NCI-H2029 (cell line): Measurements from ENCODE around the gene MIF4GD.
A peak's percentile ranks its signal among the peaks of the same experiment; 100 is the strongest.
"Not testable (repeated sequence)": the region's sequence is repeated elsewhere in the genome, so short reads cannot be mapped to it uniquely, and the experiment has no call there.

ENCODE experiments used
- DNase-seq: peaks from one replicate; lab custom pipeline; 2025; lab: John Stamatoyannopoulos, UW

Gene MIF4GD

DNA sequence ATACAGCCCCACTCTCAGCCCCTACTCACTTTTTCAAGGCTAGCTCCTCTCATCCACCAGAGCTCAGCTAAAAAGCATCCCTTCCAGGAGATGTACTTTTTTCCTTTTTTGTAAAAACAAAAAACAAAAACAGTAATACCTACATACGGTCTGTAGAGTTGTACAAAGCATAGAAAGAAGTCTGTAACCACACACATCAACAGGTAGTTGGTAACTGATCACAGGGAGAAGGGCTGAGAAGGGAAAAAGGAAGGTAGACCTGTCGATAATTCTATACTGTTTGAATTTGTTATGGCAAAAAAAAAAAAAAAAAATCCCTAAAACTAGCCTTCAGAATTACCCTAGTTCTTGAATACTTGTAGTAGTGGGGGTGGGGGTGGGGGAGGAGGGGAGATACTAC is 17.3 kb upstream of the MIF4GD start:
- no peak for DNase-seq

DNA sequence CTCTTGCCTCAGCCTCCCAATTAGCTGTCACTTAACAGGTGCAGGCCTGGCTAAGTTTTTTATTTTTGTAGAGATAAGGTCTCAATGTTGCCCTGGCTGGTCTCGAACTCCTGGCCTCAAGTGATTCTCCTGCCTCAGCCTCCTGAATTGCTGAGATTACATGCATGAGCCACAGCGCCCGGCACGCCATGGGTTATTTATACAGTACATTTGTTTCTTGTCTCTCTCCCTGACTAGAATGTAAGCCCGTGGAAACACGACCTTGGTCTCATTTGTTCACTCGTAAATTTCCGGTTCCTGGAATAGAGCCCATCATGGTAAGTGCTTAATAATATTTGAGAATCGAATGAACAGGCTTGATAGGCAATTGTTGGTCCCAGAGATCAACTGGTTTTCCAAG is 16.2 kb upstream of the MIF4GD start:
- DNase-seq, result no peak

DNA sequence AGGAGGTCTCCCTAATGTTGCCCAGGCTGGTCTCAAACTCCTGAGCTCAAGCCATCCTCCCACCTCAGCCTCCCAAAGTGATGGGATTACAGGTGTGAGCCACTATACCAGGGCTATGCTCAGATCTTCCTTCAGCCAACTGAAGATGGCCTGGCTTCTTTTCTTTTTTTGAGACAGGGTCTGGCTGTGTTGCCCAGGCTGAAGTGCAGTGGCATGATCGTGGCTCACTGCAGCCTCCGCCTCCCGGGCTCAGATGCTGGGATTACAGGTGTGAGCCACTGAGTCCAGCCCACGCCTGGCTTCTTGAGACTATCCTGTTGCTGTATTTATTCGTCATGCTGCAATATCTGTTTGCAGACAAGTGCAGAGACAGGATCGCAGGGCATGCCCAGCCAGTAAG is 14.1 kb upstream of the MIF4GD start:
- no peak for DNase-seq

DNA sequence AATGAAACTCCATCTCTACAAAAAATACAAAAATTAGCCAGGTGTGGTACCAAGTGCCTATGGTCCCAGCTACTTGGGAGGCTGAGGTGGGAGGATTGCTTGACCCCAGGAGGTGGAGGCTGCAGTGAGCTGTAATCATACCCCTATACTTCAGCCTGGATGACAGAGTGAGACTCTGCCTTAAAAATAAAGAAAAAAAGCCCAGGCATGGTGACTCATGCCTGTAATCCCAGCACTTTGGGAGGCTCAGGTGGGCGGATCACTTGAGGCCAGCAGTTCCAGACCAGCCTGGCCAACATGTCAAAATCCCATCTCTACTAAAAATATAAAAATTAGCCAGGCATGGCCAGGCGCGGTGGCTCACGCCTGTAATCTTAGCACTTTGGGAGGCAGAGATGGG is 9.2 kb upstream of the MIF4GD start:
- DNase-seq, result not testable (repeated sequence)

DNA sequence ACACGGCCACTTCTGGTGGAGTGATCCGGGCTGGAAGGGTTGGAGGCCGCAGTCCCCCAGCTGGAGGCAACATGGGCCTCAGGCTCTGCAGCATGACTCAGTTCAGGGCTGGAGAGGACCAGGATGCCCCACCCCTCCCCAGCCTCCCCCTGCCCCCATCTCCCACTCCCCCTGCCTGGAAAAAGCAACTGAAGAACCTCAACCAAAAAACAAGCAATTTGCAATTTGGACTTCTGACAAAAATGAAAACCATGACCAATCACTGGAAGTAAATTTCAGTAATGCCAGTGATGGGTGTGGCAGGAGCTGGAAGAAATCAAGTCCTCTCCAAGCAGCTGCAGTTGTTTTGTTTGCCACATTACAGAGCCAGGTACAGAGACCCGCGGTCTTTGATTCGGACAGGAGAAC is 6.6 kb upstream of the MIF4GD start:
- no peak for DNase-seq

DNA sequence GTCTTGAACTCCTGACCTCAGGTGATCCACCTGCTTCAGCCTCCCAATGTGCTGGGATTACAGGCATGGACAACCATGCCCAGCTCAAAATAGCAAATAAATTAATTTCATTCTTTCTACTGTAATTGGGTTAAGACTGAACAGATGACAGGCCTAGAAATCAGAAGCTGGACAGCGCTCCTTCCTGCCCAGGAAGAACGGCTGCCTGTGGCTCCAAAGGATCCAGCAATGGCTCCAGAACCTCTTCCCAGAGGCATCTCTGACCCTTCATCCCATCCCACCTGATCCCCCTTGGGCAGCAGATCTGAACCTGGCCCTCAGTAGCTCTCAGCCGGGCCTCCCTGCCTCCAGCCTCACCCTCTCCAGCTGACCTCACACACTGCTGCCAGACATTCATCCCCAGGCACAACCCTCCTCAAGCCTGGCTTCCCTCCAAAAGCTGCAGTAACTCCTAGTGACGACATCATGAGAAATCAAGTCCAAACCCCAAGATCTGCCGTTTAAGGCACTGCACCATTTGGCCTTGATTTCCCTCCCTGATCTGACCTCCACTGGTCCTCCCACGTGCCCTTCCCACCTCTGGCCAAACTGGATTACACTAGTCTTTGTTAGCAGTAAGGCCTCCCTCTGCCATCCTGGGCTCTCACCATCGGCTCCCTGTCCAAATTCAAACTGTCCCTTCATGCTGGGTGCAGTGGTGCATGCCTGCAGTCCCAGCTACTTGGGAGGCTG is 3.1 kb upstream of the MIF4GD start:
- DNase-seq, result no peak

DNA sequence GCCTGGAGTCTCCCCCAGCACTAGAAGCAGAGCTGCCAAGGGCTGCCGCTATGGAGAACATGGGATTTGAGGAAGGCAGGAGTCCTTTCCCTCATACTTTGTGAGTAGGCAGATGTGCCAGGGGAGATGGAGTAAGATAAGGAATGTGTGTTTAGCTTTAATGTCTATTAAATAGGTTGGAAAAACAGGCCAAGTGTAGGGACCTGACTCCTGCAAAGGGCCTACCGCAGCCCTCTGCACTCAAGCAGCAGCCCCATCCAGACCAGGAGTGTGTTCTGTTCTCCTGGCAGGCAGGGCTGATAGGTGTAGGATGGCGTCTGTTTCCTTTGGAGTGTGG is 1.8 kb upstream of the MIF4GD start:
- no peak for DNase-seq

DNA sequence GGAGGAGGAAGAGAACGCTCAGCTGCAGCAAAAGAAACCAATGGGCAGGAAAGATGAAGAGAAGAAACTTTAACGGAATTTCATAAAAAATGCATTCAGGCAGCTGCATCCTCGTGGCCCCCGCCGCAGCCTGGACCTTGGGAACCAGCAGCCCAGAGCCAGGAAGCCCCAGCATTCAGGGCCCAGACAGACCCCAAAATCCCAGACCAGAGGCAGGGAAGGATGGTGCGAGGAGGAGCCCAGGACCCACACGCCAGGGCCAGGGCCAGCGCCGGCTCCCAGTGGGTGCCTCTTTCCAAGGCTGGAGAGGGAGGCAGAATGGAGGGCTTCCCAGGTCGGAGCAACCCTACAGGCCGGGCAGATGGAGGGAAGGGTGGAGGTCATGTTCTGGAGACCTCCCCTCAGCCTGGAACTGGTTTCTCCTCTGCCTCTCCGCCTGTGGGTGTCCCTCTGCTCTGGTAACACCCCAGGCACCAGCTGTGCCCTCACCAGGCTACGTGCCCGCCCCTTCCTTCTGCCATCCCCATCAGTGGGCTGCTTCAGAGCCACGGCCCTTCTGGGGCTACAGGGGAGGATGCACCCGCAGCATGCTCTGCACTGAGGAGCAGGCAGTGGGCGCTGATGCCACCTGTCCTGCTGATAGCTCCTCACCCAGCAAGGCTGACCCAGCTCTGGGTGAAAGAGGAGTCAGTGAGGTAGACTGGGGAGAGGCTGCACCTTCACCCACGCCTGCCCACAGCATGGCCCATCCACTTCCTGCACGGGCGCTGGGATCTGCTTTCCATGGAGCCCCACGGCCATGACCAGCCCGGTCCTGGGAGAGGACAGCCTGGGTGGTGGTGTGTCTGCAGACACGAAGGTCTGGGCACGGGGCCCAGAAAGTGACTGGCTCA is 1.2 kb upstream of the MIF4GD start:
- DNase-seq, result no peak

DNA sequence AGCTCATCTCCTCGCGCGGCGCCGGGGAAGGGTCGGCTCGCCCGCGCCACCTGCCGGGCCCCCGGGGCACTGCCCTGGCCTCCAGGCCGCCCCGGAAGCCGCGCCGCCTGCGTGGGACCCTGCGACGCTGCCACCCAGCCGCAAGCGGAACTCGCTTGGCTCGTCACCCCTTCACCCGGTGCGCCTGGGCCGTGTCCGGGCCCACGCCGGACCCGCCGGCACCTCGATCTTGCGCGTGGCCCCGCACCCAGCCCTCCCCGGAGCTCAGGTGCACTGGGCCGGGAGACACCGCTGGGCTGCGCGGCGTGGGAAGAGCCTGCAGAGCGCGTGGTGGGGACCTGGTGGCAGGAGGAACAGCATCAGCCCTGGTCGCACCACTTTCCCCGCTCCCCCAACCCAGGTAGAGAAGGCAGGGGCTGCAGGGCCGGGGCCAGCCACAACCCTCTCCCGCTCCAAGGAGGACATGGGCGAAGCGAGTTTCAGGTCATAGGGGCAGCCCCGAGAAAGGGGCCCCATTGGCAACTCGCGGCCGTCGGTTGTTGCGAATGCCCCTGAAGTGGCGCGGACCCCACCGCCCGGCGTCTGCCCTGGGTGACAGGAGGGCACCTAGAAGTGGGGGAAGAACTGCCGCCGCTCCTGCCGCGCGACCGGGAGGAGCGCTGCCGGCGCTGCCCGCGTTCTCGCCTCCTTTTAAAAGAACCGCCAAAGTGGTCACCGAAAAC is 363 bp upstream of the MIF4GD start:
- peak; percentile 13 for DNase-seq

DNA sequence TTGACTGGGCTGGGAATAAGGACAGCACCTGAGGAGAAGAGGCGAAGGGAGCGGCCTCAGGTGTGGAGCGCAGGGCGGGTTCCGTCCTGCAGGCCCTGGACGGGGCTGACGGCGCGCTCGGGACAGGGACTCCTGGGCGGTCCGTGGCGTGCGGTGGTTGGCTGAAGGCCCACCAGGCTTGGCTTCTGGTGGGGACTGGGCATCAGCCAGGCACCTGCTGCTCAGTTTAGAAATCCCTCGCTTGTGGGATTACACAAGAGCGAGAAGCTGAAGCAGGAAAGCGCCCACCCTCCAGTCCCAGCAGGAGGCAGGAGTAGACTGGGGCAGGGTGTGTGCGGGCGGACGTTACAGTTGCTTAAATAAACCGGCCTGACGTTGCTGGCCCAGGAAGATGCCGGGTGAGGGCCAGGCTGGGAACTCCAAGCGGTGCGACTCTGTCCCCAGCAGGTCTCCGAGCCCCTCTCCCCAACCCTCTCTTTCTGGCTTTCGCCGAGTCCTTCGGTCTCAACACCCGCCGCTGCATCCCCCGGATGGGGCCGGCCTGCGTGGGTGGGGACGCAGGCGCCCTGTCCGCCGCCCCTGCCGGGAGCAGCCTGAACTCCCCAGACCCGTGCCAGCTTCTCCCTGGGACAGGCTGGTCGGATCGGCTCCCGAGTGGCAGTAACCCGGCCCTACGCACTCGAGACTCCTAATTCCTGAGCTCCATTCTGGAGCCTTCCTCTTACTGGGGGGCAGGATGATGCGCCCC is 639 bp downstream of the MIF4GD start:
- peak; percentile 29 for DNase-seq

DNA sequence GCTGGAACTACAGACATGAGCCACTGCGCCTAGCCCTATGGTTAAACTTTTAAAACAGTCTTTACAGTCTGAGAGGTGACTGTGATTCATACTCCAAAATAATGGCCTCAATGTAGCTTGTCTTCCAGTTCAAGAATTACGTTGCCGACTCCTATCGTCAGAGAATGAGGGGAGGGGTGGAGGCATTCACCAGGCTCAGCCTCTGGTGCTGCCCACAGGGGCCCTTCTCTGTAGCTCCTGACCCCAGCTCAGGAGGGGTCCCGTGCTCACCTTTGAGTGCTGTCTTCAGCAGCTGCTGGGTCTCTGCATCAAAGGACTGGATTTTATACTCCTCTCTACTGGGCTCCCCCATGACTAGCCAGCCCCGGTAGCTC is 1.2 kb downstream of the MIF4GD start:
- no peak for DNase-seq

DNA sequence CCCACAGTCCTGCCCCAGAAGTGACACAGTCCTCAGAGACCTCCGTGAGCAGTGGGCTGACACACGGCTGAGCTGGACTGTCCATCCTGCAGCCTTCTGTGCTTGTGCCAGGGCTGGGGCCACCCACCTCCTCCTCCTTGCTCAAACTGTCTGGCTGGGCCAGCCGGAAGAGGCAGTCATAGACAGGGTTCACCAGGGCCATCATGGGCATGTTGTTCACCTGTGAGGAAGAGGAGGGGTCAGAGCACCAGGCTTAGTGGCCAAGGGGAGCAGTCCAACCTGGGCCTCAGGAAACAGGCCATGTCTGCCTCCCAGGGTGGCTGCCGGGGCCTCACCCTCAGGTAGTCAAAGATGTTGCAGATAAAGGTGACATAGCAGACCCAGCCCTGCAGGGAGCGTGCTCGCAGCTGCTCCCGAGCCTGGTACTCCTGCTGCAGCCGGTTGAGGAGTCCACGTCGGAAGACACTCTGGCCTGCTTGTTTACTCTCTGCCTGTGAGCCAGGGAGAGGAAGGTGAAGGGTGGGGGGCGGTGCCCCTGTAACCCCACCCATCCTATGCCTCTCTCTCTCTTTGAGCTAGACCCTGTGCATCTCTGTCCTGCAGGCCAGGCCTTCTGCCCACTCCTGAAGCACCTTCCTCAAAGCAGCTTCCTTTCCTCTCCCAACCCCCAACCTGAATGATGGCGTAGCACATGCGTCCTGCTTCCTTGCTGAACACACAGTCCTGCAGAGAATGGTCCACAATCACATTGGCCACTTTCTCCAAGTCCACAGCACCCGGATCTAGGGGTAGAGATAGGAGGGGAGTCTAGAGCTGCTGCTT is 3.4 kb downstream of the MIF4GD start:
- DNase-seq, result peak; percentile 66

DNA sequence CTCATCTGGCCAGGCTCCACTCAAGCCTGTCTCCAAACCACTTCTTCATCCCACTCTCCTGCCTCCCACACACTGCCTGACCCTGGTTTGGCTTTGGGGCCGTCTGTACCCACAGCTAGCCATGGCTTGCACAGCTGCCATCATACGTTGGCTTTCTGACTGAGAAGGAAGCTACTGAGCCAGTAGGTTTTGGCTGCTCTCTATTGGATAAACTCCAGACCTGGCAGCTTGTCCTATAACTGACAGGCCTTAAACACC is 3.9 kb downstream of the MIF4GD start:
- peak; percentile 15 for DNase-seq

DNA sequence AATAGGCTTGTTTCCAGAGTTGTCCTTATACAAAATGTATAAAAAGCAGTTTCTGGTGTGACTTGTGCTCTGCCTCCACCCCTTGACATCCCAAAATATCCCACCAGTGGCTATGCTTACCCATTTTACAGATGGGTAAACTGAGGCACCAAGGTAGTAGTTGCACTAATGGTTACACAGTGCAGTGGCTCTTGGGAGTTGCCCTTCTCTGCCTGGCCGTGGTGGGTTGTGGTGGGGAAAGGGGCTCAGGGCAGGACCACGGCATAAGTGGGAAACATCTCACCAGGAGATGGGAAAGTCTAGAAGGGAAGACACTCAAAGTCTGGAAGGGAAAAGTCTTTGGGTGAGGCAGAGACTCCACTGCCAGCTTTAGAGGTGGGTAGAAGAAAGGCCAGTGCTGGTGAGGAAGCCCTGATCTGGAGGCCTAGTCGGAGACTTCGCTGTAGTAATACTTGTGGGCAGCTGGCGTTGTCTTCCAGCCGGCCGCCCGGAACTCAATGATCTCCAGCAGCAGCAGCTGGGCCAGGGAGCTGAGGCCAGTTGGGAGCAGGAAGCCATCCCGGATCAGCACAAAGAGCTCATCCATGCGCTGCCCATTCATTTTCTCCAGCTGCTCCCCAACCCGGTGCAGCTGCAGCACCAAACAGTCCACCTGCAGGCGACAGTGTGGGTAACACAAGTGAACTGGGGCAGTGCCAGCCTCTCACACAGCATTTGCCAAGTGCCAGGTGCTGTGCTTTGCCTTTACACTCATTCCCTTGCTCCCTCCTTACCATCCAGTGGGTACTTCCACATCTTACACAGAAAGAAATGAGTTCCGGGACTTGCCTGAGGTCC is 4.5 kb downstream of the MIF4GD start:
- peak; percentile 35 for DNase-seq

DNA sequence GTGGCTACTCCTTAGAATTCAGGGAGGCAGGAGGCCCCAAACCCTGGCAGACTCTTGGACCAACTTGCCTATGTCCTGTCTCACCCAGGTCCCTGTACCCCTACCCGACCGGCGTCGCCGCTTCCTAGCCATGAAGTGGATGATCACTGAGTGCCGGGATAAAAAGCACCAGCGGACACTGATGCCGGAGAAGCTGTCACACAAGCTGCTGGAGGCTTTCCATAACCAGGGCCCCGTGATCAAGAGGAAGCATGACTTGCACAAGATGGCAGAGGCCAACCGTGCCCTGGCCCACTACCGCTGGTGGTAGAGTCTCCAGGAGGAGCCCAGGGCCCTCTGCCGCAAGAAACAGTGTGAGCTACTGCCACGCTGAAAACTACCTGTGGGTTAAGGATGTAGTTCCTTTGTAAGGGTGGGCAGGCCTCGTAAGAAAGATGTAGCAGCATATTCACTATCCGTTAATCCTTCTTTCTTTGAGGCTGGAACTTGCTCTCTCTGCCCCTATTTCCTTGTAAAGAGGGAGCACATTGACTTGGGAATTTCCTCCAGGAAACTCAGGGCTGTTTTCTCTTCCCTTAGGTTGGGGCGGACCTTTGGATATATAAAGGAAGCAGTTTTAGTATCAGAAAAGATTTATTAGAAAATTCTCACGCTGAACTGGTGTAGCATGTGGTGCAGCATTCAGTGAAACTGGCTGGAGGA is 5.3 kb downstream of the MIF4GD start:
- no peak for DNase-seq

DNA sequence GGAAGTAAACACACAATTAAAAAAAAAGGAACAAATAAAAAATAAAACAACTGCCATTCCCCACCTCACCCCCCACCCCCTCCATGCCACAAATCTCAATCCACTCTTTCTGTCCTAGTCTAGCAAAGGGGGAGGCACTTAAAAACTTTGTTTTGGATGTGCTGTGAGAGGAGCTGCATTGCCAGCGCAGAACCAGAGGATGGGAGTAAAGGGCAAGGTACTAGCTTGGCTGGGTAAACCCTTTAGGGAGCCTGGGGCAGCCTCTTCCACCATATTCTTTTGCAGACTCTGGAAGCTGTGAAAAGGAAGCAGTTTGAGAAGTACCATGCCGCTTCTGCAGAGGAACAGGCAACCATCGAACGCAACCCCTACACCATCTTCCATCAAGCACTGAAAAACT is 8.0 kb downstream of the MIF4GD start:
- no peak for DNase-seq

DNA sequence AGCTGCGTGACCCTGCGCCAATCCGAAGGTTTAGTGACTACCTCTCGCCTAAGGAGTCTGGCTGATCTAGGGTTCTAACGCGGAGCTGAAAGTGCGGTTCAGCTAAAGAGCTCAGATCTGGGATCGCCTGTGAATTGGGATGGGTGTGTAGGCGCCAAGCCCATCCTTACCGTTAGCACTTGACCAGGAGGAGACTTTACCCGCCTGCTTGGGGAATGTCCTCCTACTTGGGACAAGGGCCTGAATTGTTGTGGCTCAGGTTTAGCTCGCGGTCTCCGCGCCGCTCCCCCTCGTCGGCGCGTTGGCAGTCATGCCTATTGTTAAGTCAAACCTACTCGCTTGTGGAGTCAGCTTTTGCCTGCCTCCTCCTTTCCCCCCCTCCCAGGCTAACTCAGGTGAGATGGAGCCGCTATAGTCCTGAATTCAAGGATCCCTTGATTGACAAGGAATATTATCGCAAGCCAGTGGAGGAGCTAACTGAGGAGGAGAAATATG is 8.9 kb downstream of the MIF4GD start:
- no peak for DNase-seq

DNA sequence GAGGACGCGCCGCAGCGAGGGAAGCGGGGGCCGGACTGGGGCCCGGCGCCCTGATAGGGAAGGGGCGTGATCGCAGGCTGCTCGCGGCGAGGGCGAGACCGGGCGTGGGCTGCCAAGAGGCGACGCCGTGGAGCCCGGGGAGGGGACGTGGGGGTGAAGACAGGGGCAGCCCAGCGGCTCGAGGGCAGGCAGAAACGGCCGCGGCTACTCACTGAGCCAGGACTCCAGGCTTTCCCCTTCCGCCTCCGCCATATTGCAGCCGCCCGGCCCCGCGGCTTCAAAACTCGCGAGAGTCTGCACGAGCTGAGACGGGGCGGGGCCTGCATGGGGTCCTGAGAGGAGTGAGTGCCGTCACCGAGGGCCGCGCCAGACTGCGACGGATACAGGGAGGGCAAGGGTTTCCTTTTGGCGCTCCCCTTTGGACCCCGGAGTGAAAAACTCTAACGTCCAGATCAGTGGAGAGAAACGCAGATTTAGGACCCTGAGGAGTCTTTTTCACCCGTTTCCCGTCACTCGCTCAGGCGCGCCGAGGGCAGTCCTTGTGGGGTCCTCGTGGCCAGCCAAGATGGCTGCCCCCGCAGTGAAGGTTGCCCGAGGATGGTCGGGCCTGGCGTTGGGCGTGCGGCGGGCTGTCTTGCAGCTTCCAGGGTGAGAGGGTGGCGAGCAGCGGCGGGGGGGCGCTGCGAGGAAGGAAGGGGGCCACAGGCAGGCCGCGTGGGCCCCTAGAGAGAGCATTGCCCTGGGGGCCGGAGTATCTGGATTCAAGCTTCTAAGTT is 9.5 kb downstream of the MIF4GD start, which contains the start of the genes GGA3 and MRPS7:
TSS of gene GGA3 (minus strand) at position 271 of the 776 bp plus-strand sequence. CDS start at position 252, 19 bp downstream.
TSS of gene MRPS7 (plus strand) at position 544 of the 776 bp plus-strand sequence. CDS start at position 566, 22 bp downstream.
- DNase-seq, result peak; percentile 87
